PFSK-1 (cell line): ENCODE measurements around the gene DOCK4.

Source experiments
- FOXP2 ChIP-seq: optimal IDR thresholded peaks from 2 replicates; pipeline ENCODE3; 2011; ENCODE audit warnings: borderline replicate concordance, control low read depth, inconsistent platforms; ENCODE audit not compliant: insufficient read depth; ENCODE audit errors: extremely low read length, extremely low read depth
- POLR2AphosphoS5 ChIP-seq: IDR thresholded peaks from 2 replicates; pipeline ENCODE4 v1.6.1; 2012; ENCODE audit warnings: low read depth, mild to moderate bottlenecking, control low read depth, low read length, moderate library complexity
- SIN3A ChIP-seq: IDR thresholded peaks from 2 replicates; pipeline ENCODE4 v1.6.1; 2012; ENCODE audit warnings: mild to moderate bottlenecking, low read length, moderate library complexity, borderline replicate concordance; ENCODE audit not compliant: insufficient read depth
- TAF1 ChIP-seq: IDR thresholded peaks from 2 replicates; pipeline ENCODE4 v1.6.1; 2012; ENCODE audit warnings: low read length, control low read depth, borderline replicate concordance; ENCODE audit not compliant: insufficient read depth
- TF ChIP-seq, protein P1 (sequence below), 2 experiments: IDR thresholded peaks; 2 replicates each; pipeline versions ENCODE4 v1.6.1 to v1.8.0; 2011 to 2012; ENCODE audit warnings: low read depth in 2 of 2, low read length in 2 of 2, control low read depth in 1 of 2, inconsistent platforms in 1 of 2, mild to moderate bottlenecking in 1 of 2, moderate library complexity in 1 of 2; ENCODE audit not compliant: insufficient read depth in 1 of 2

Gene DOCK4

DNA sequence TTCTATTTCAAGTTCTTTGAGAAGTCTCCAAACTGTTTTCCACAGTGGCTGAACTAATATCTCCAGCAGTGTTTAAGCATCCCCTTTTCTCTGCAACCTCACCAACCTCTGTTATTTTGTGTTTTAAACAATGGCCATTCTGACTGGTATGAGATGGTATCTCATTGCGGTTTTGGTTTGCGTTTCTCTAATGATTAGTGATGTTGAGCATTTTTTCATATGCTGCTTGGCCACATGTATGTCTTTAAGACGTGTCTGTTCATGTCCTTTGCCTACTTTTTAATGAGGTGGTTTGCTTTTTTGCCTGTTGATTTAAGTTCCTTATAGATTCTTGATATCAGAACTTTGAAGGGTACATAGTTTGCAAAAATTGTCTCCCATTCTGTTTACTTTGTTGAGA lies 487.3 kb downstream of the DOCK4 start:
- TF ChIP-seq SIN3A (no peak), TAF1 (no peak), POLR2AphosphoS5 (no peak), FOXP2 (no peak)
- TF ChIP-seq, protein P1, sequence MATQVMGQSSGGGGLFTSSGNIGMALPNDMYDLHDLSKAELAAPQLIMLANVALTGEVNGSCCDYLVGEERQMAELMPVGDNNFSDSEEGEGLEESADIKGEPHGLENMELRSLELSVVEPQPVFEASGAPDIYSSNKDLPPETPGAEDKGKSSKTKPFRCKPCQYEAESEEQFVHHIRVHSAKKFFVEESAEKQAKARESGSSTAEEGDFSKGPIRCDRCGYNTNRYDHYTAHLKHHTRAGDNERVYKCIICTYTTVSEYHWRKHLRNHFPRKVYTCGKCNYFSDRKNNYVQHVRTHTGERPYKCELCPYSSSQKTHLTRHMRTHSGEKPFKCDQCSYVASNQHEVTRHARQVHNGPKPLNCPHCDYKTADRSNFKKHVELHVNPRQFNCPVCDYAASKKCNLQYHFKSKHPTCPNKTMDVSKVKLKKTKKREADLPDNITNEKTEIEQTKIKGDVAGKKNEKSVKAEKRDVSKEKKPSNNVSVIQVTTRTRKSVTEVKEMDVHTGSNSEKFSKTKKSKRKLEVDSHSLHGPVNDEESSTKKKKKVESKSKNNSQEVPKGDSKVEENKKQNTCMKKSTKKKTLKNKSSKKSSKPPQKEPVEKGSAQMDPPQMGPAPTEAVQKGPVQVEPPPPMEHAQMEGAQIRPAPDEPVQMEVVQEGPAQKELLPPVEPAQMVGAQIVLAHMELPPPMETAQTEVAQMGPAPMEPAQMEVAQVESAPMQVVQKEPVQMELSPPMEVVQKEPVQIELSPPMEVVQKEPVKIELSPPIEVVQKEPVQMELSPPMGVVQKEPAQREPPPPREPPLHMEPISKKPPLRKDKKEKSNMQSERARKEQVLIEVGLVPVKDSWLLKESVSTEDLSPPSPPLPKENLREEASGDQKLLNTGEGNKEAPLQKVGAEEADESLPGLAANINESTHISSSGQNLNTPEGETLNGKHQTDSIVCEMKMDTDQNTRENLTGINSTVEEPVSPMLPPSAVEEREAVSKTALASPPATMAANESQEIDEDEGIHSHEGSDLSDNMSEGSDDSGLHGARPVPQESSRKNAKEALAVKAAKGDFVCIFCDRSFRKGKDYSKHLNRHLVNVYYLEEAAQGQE (IDR thresholded peaks at IDR 0.05; ENCODE audit: insufficient read depth in 1 of 2, low read depth in 2 of 2, low read length in 2 of 2) = no peak

DNA sequence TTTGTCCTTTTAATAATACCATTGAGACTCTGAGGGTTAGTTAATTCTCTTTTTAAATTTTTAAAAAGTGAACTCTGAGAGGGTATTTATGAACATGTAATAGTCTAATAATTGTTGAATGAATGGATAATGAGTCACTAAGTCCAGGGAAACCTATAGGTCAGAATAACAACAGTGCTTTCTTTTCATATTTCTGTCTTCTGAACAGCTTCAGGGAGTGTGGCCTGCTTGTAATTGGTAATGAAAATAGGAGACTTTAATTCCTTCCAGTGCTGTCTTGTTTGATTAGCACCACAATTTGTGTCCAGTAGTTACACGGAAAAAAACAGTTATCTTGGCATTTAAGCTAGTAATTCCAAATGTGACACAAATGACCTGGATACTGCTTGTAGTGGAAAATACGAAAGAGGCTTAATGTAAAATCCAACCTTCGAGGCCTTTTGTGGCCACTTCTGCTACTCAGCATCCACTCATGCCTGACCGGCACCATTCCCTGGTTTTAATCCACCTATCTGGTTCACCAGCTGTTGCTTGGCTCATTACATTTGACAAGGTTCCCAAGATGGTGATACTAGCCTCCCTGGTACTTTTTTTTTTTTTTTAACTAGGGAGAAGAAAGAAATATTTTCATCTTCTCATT lies 494.7 kb downstream of the DOCK4 start:
- TF ChIP-seq SIN3A (no peak), TAF1 (no peak), POLR2AphosphoS5 (no peak), FOXP2 (no peak)
- TF ChIP-seq, protein P1 (IDR thresholded peaks at IDR 0.05; ENCODE audit: insufficient read depth in 1 of 2, low read depth in 2 of 2, low read length in 2 of 2) = no peak

DNA sequence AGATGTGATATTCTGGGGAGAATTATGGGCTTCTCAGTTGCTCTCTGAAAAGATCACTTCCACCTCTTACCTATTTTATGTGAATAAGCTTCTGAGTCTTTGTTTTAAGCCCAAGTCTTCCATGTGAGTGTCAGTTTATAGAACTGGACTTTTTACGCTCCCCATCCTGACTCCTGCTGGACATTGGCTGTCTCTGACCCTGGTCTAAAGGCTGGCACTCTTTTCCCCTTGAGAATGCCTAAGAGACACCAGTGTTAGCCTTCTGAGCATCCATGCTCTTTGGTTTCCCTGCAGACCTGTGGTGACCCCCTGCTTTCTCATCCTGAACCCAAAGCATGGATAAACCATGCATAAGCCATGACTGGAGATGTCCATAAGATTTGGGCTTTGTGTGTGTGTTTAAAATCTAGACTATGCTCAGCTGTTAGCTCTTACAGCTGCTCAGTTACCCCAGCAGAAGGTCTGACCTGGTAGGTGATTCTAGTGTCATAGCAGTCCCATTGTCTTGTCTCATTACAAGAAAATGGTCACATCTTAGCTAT lies 495.3 kb downstream of the DOCK4 start:
- no peak for TF ChIP-seq FOXP2
- TF ChIP-seq, protein P1 (IDR thresholded peaks at IDR 0.05; ENCODE audit: insufficient read depth in 1 of 2, low read depth in 2 of 2, low read length in 2 of 2) = no peak
- no peak for TF ChIP-seq TAF1
- no peak for TF ChIP-seq SIN3A
- TF ChIP-seq POLR2AphosphoS5 = no peak

DNA sequence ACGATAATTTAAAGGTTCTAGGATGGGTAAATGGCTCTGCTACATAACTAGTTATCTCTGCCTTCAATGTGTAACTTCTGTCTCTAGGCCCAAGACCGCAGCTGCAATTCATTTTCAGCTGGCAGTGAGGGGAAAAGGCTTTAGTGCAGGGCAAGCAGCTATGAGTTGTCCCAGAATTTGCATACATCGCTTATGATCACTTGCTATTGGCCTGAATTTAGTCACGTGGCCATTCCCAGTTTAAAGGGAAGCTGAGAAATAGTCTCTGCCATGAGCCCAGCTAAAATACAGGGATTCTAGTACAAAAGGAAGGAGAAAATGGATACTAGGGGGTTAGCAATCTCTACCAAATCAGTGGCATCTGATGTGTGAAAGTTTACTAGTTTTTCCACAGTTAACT lies 498.1 kb downstream of the DOCK4 start:
- TF ChIP-seq SIN3A (no peak), FOXP2 (no peak), POLR2AphosphoS5 (no peak)
- TF ChIP-seq, protein P1 (IDR thresholded peaks at IDR 0.05; ENCODE audit: insufficient read depth in 1 of 2, low read depth in 2 of 2, low read length in 2 of 2) = no peak

DNA sequence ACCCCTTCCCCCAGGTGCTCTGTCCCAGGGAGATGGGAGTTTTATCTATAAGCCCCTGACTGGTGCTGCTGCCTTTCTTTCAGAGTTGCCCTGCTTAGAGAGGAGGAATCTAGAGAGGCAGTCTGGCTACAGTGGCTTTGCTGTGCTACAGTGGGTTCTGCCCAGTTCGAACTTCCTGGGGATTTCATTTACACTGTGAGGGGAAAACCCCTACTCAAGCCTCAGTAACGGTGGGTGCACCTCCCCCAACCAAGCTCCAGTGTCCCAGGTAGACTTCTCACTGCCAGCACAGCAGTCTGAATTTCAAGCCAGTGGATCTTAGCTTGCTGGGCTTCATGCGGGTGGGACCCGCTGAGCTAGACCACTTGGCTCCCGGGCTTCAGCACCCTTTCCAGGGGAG lies 500.4 kb downstream of the DOCK4 start:
- TF ChIP-seq, protein P1 (IDR thresholded peaks at IDR 0.05; ENCODE audit: insufficient read depth in 1 of 2, low read depth in 2 of 2, low read length in 2 of 2) = no peak
- TF ChIP-seq TAF1 (no peak), FOXP2 (no peak), POLR2AphosphoS5 (no peak), SIN3A (no peak)
